Measurements from ENCODE around the gene CASK.

DNA sequence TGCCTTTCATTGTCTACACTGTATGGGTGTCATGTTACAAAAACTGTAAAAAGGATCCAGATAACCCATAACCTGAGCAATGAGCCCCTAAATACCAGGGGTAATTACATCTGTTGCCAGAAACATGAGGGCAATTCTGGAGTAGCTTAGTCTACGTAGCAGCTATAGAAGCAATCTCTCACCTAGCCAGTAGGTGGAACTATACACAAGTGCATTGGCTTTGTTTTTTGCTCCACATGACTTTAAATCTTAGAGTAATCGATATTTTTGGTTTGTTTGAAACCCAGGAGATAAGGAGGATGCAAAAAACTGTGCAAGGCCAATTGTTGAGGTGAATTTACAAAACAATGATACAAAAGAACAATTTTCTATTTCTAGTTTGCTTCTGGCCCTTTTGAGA is 141.9 kb downstream of the CASK start:
- TF ChIP-seq, protein P1, sequence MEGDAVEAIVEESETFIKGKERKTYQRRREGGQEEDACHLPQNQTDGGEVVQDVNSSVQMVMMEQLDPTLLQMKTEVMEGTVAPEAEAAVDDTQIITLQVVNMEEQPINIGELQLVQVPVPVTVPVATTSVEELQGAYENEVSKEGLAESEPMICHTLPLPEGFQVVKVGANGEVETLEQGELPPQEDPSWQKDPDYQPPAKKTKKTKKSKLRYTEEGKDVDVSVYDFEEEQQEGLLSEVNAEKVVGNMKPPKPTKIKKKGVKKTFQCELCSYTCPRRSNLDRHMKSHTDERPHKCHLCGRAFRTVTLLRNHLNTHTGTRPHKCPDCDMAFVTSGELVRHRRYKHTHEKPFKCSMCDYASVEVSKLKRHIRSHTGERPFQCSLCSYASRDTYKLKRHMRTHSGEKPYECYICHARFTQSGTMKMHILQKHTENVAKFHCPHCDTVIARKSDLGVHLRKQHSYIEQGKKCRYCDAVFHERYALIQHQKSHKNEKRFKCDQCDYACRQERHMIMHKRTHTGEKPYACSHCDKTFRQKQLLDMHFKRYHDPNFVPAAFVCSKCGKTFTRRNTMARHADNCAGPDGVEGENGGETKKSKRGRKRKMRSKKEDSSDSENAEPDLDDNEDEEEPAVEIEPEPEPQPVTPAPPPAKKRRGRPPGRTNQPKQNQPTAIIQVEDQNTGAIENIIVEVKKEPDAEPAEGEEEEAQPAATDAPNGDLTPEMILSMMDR (IDR thresholded peaks at IDR 0.05; ENCODE audit: low read length), result peak; percentile 68
- no peak for TF ChIP-seq EZH2 (IDR thresholded peaks at IDR 0.05; ENCODE audit: borderline replicate concordance, low read length)

All from OCI-LY1 (cell line).